ENCODE results near the gene ASXL1. TPM values are rescaled to one million over a fixed set of nuclear protein-coding genes. Genes with fewer than 3 reads are reported as not detected.

Gene ASXL1
- polyA plus RNA-seq, 10 donors = 28.7 to 48.9 (median 38.0) TPM

Other genes with a start within 250 kb of the ASXL1 start
- 10 to 100 TPM; 39.8 to 49.9 (median 42.5) TPM for gene TM9SF4, start 248.6 kb upstream of the ASXL1 start, polyA plus RNA-seq (ENCODE audit: insufficient read length in 10 of 10)
- 10 to 100 TPM; 10.6 to 15.5 (median 12.4) TPM for gene PLAGL2, start 150.6 kb upstream of the ASXL1 start, polyA plus RNA-seq (ENCODE audit: insufficient read length in 10 of 10)
- gene POFUT1, start 150.5 kb upstream of the ASXL1 start, polyA plus RNA-seq (ENCODE audit: insufficient read length in 10 of 10) = 10 to 100 TPM; 27.6 to 36.5 (median 29.8) TPM
- gene KIF3B, start 80.7 kb upstream of the ASXL1 start, polyA plus RNA-seq (ENCODE audit: insufficient read length in 10 of 10) = 10 to 100 TPM; 10.9 to 16.9 (median 13.2) TPM
- gene NOL4L, start 227.0 kb downstream of the ASXL1 start, polyA plus RNA-seq (ENCODE audit: insufficient read length in 10 of 10) = 10 to 100 TPM; 12.0 to 17.9 (median 15.1) TPM

All from muscle of back (tissue), 10 donors.